Spleen (tissue), 11 donors: Measurements from ENCODE around the gene CABP4. TPM values are rescaled to one million over a fixed set of nuclear protein-coding genes. Genes with fewer than 3 reads are reported as not detected.

ENCODE experiments used
- DNase-seq: peaks from one replicate; pipeline ENCODE4 v3.0.0-alpha.2; 2020
- H3K27ac ChIP-seq, 8 donors: fragments of 200-600 bp; sonication (generic) in 7 of 8; 1 replicate in 4 of 8; 2 replicates in 4 of 8; pipeline versions ENCODE4 v1.5.0 to v1.8.0; 2016 to 2021; ENCODE audit warnings: inconsistent platforms in 4 of 8, mild to moderate bottlenecking in 4 of 8, moderate library complexity in 1 of 8
- H3K27me3 ChIP-seq, 7 donors: fragments of 200-600 bp; sonication (generic) in 6 of 7; replicated peaks in 1 of 7; 1 replicate in 4 of 7; 2 replicates in 3 of 7; pipeline versions ENCODE4 v1.5.0 to v1.8.0; 2016 to 2021; ENCODE audit warnings: inconsistent platforms in 3 of 7, mild to moderate bottlenecking in 1 of 7
- H3K36me3 ChIP-seq, 6 donors: fragments of 200-600 bp; sonication (generic) in 5 of 6; 1 replicate in 4 of 6; 2 replicates in 2 of 6; pipeline versions ENCODE4 v1.5.0 to v1.8.0; 2016 to 2021; ENCODE audit warnings: inconsistent platforms in 2 of 6
- H3K4me1 ChIP-seq, 6 donors: fragments of 200-600 bp; sonication (generic) in 5 of 6; 1 replicate in 3 of 6; 2 replicates in 3 of 6; pipeline versions ENCODE4 v1.5.0 to v1.8.0; 2016 to 2021; ENCODE audit warnings: inconsistent platforms in 3 of 6
- H3K4me3 ChIP-seq, 8 donors: fragments of 200-600 bp; sonication (generic) in 7 of 8; 1 replicate in 4 of 8; 2 replicates in 4 of 8; pipeline versions ENCODE4 v1.5.0 to v1.8.0; 2016 to 2021; ENCODE audit warnings: inconsistent platforms in 4 of 8, mild to moderate bottlenecking in 4 of 8, moderate library complexity in 2 of 8
- H3K9me3 ChIP-seq, 8 donors: fragments of 200-600 bp; sonication (generic) in 7 of 8; 1 replicate in 4 of 8; 2 replicates in 4 of 8; pipeline versions ENCODE4 v1.5.0 to v1.8.0; 2016 to 2021; ENCODE audit warnings: inconsistent platforms in 4 of 8
- CTCF ChIP-seq, 11 experiments: fragments of 200-600 bp in 7 of 11; fragments of 450-650 bp in 4 of 11; sonication (generic) in 4 of 11; IDR thresholded peaks in 8 of 11; conservative IDR thresholded peaks in 3 of 11; 1 replicate in 7 of 11; 2 replicates in 4 of 11; pipeline versions ENCODE4 v1.4.0 to v1.8.0; 2016 to 2021; ENCODE audit warnings: antibody characterized with exemption in 11 of 11, inconsistent platforms in 4 of 11, mild to moderate bottlenecking in 1 of 11
- POLR2A ChIP-seq, 3 donors: fragments of 450-650 bp; IDR thresholded peaks; one replicate each; pipeline ENCODE4 v1.5.1; 2017; ENCODE audit warnings: antibody characterized with exemption in 3 of 3, mild to moderate bottlenecking in 1 of 3
- POLR2AphosphoS5 ChIP-seq, 3 donors: sonication (generic); formaldehyde crosslinking; IDR thresholded peaks; one replicate each; pipeline ENCODE4 v1.5.1; 2017; ENCODE audit warnings: antibody characterized with exemption in 3 of 3
- WGBS, 5 donors: extraction: QIAGEN DNeasy Blood & Tissue Kit in 3 of 5; methylation state at CpG; one replicate each; pipeline versions ENCODE4 v1.1.5 to v1.1.7; 2013 to 2018; 5-methylcytosine and 5-hydroxymethylcytosine counted together
- intact Hi-C: fragments of 100-400 bp; cut with DNase I; formaldehyde crosslinking; loops from one replicate; pipeline ENCODE4 v1.15.0; 2023; ENCODE audit warnings: low total_unique reads
- polyA plus RNA-seq, 3 donors: library from polyadenylated mRNA; stranded (reverse); fragments of 200-250 nt; gene quantifications; one replicate each; pipeline ENCODE4 v1.2.1, GENCODE V29; 2013
- total RNA-seq, 7 donors: library from RNA; depleted of rRNA in 3 of 7; stranded (reverse); fragments of >200 nt in 3 of 7; fragmentation: NEBNext Ultra II Directional in 4 of 7; extraction: Animal tissue kit (Norgen Biotek cat#: 25700) in 4 of 7; gene quantifications; one replicate each; pipeline versions ENCODE4 v1.1.0 to v1.2.1, GENCODE V29; 2016 to 2021
- donor health status: healthy with polysubstance abuse.
- donor health status: DM: no; HTN: no; CAD: no; lungs with moderate emphysema.
- donor health status: DM: no; HTN: no; CAD: no.
- donor health status: Bipolar disorder and iron deficiency.
- donor health status: healthy.
- donor health status: DM: no; HTN: no; CAD: no.
- donor health status: DM: yes; HTN: yes; CAD: no.

CABP4 gene
- total and polyA plus RNA-seq, 10 donors = 2.6 to 27.3 (median 17.1) TPM

- peak; percentile 95 for DNase-seq
- H3K4me1 ChIP-seq = peaks cover 37 to 99% (median 90%) of the 10 kb centered on the region in 6 donors
- intact Hi-C loops = no loop called here
- peaks cover 0 to 50% (median 6%) of the 10 kb centered on the region in 6 donors for H3K36me3 ChIP-seq
- no peak for TF ChIP-seq CTCF (IDR thresholded peaks at IDR 0.05 in 8 of 11, conservative IDR thresholded peaks at IDR 0.05 in 3 of 11)
- TF ChIP-seq POLR2AphosphoS5 (IDR thresholded peaks at IDR 0.05) = peak; percentile 90 to 91 (median 91)
- TF ChIP-seq POLR2A (IDR thresholded peaks at IDR 0.05) = peak in 1 of 3 donors; percentile 25
- WGBS, 5 donors = 0 to 35% (median 23%) methylated on average over 4 to 24 of the region's 24 CpGs
- H3K9me3 ChIP-seq = no peaks in the 10 kb centered on the region
- peaks cover 0 to 41% (median 0%) of the 10 kb centered on the region in 7 donors for H3K27me3 ChIP-seq
- H3K27ac ChIP-seq = peak overlapping the region; percentile 38 to 99 (median 96)
- H3K4me3 ChIP-seq = peak overlapping the region in 7 of 8 donors; percentile 30 to 75 (median 42)
Observed at GRCh38 chr11:67409261-67409666, 45.9 kb upstream of the CABP4 start.

GRCh38 chr11:67409781-67410368 is 45.3 kb upstream of the CABP4 start:
- TF ChIP-seq POLR2AphosphoS5 (IDR thresholded peaks at IDR 0.05) (peak in 2 of 3 donors; percentile 45 to 49), POLR2A (IDR thresholded peaks at IDR 0.05) (no peak), CTCF (IDR thresholded peaks at IDR 0.05 in 8 of 11, conservative IDR thresholded peaks at IDR 0.05 in 3 of 11) (peak in 2 of 11 experiments; percentile 4 to 21)
- peak; percentile 91 for DNase-seq
- peaks cover 38 to 99% (median 89%) of the 10 kb centered on the region in 6 donors for H3K4me1 ChIP-seq
- peak overlapping the region; percentile 38 to 99 (median 96) for H3K27ac ChIP-seq
- WGBS, 5 donors = 17 to 32% (median 22%) methylated on average over 12 to 13 of the region's 13 CpGs
- intact Hi-C loops = no loop called here
- no peaks in the 10 kb centered on the region for H3K9me3 ChIP-seq
- H3K36me3 ChIP-seq = peaks cover 0 to 50% (median 6%) of the 10 kb centered on the region in 6 donors
- peak overlapping the region in 7 of 8 donors; percentile 30 to 75 (median 42) for H3K4me3 ChIP-seq
- H3K27me3 ChIP-seq = peaks cover 0 to 47% (median 2%) of the 10 kb centered on the region in 7 donors

- TF ChIP-seq POLR2AphosphoS5 (IDR thresholded peaks at IDR 0.05) (peak; percentile 26 to 75 (median 30)), CTCF (IDR thresholded peaks at IDR 0.05 in 8 of 11, conservative IDR thresholded peaks at IDR 0.05 in 3 of 11) (no peak), POLR2A (IDR thresholded peaks at IDR 0.05) (no peak)
- 53 to 80% (median 75%) methylated on average over 10 to 15 of the region's 15 CpGs for WGBS, 5 donors
- peak; percentile 79 for DNase-seq
- H3K4me3 ChIP-seq = peak overlapping the region in 2 of 8 donors; percentile 38 to 75
- intact Hi-C loops = no loop called here
- peak overlapping the region in 7 of 8 donors; percentile 38 to 99 (median 96) for H3K27ac ChIP-seq
- peaks cover 0 to 52% (median 7%) of the 10 kb centered on the region in 7 donors for H3K27me3 ChIP-seq
- H3K9me3 ChIP-seq = no peaks in the 10 kb centered on the region
- H3K4me1 ChIP-seq = peaks cover 42 to 99% (median 89%) of the 10 kb centered on the region in 6 donors
- peaks cover 0 to 45% (median 5%) of the 10 kb centered on the region in 6 donors for H3K36me3 ChIP-seq
Observed at GRCh38 chr11:67410369-67410831, 44.8 kb upstream of the CABP4 start.
